MM.1S (cell line): ENCODE measurements around the gene LTBP1.

Experiments used
- CTCF ChIP-seq: fragments of 300-600 bp; sonication (generic); IDR thresholded peaks from 2 replicates; pipeline ENCODE4 v1.5.1; 2016; ENCODE audit warnings: antibody characterized with exemption, low read length, mixed read lengths
- EZH2 ChIP-seq: fragments of 300-600 bp; sonication (generic); optimal IDR thresholded peaks from 2 replicates; pipeline ENCODE3; 2017; ENCODE audit warnings: low read depth, mild to moderate bottlenecking, antibody characterized with exemption, low read length, mixed read lengths

- TF ChIP-seq CTCF (no peak), EZH2 (no peak)
Measured at GRCh38 chr2:33302348-33302747, 355.6 kb downstream of the LTBP1 start.
